HEK293 (cell line): ENCODE data around the gene CDK3.

ENCODE experiments used
- TCF7L2 ChIP-seq: IDR thresholded peaks from 2 replicates; pipeline ENCODE4 v1.6.1; 2011; ENCODE audit warnings: low read depth, mild to moderate bottlenecking, inconsistent platforms, low read length, moderate library complexity, borderline replicate concordance
- ZBTB21 ChIP-seq: fragments of 450-650 bp; formaldehyde crosslinking; IDR thresholded peaks from 2 replicates; pipeline ENCODE4 v1.5.1; 2017; ENCODE audit warnings: missing biosample characterization, missing genetic modification characterization
- ZNF112 ChIP-seq: fragments of 450-650 bp; formaldehyde crosslinking; IDR thresholded peaks from 2 replicates; pipeline ENCODE4 v1.5.0; 2017; ENCODE audit warnings: missing biosample characterization, missing genetic modification characterization
- ZNF302 ChIP-seq: fragments of 450-650 bp; formaldehyde crosslinking; IDR thresholded peaks from 2 replicates; pipeline ENCODE4 v1.5.1; 2016; ENCODE audit warnings: missing biosample characterization, missing genetic modification characterization, low read depth
- TF ChIP-seq, protein P1 (sequence below): fragments of 450-650 bp; formaldehyde crosslinking; IDR thresholded peaks from 2 replicates; pipeline ENCODE4 v1.5.1; 2016; ENCODE audit warnings: missing biosample characterization, missing genetic modification characterization
- TF ChIP-seq, protein P2 (sequence below): fragments of 450-650 bp; formaldehyde crosslinking; IDR thresholded peaks from 2 replicates; pipeline ENCODE4 v1.5.1; 2016; ENCODE audit warnings: missing biosample characterization, missing genetic modification characterization

DNA sequence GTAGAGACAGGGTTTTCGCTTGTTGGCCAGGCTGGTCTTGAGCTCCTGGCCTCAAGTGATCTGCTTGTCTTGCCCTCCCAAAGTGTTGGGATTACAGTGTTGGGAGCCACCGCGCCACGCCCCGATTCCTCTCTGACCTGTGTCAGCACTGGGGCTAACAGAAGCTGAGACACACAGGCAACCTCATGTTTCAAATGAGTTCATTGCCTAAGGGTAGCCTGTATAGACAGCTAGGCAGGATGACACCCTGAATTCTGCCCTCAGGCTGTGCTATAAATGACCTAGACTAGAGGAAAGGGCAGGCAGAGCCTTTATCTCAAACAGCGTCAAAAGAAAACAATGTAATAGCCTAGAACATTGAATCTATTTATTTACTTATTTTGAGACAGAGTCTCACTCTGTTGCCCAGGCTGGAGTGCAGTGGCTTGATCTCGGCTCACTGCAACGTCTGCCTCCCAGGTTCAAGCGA is 2.3 kb upstream of the CDK3 start:
- TF ChIP-seq, protein P1, sequence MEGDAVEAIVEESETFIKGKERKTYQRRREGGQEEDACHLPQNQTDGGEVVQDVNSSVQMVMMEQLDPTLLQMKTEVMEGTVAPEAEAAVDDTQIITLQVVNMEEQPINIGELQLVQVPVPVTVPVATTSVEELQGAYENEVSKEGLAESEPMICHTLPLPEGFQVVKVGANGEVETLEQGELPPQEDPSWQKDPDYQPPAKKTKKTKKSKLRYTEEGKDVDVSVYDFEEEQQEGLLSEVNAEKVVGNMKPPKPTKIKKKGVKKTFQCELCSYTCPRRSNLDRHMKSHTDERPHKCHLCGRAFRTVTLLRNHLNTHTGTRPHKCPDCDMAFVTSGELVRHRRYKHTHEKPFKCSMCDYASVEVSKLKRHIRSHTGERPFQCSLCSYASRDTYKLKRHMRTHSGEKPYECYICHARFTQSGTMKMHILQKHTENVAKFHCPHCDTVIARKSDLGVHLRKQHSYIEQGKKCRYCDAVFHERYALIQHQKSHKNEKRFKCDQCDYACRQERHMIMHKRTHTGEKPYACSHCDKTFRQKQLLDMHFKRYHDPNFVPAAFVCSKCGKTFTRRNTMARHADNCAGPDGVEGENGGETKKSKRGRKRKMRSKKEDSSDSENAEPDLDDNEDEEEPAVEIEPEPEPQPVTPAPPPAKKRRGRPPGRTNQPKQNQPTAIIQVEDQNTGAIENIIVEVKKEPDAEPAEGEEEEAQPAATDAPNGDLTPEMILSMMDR (tag by site-specific recombination): no peak
- TF ChIP-seq ZNF112 (tag by site-specific recombination) (no peak), ZNF302 (tag by site-specific recombination) (no peak), TCF7L2 (no peak), ZBTB21 (tag by site-specific recombination) (no peak)
- TF ChIP-seq, protein P2, sequence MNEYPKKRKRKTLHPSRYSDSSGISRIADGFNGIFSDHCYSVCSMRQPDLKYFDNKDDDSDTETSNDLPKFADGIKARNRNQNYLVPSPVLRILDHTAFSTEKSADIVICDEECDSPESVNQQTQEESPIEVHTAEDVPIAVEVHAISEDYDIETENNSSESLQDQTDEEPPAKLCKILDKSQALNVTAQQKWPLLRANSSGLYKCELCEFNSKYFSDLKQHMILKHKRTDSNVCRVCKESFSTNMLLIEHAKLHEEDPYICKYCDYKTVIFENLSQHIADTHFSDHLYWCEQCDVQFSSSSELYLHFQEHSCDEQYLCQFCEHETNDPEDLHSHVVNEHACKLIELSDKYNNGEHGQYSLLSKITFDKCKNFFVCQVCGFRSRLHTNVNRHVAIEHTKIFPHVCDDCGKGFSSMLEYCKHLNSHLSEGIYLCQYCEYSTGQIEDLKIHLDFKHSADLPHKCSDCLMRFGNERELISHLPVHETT (tag by site-specific recombination): no peak
